ENCODE measurements around the gene GEMIN4.

- TF ChIP-seq CTCF (IDR thresholded peaks at IDR 0.05; ENCODE audit: low read depth, low read length, missing input control) (no peak), GABPA (IDR thresholded peaks at IDR 0.05 in 1 of 2, conservative IDR thresholded peaks at IDR 0.05 in 1 of 2) (no peak), NR2F2 (IDR thresholded peaks at IDR 0.05) (no peak), SP1 (IDR thresholded peaks at IDR 0.05) (no peak), JUND (IDR thresholded peaks at IDR 0.05) (no peak), MAX (IDR thresholded peaks at IDR 0.05) (no peak), RXRA (IDR thresholded peaks at IDR 0.05) (no peak), TAF1 (conservative IDR thresholded peaks at IDR 0.05) (no peak), ZBTB33 (IDR thresholded peaks at IDR 0.05) (no peak), REST (IDR thresholded peaks at IDR 0.05) (no peak), RAD21 (IDR thresholded peaks at IDR 0.05) (no peak), EGR1 (IDR thresholded peaks at IDR 0.05; ENCODE audit: low read depth in 2 of 2) (no peak), ATF3 (IDR thresholded peaks at IDR 0.05) (no peak), HNF4A (conservative IDR thresholded peaks at IDR 0.05) (no peak)
Observed at GRCh38 chr17:773016-773415, 21.0 kb upstream of the GEMIN4 start.
